OCI-LY7 (cell line): Measurements from ENCODE around the gene NELL1.

Experiments used
- CTCF ChIP-seq: fragments of 200-600 bp; sonication (generic); conservative IDR thresholded peaks from 2 replicates; pipeline ENCODE4 v1.5.1; 2014; ENCODE audit warnings: mild to moderate bottlenecking, antibody characterized with exemption, low read length, moderate library complexity, mixed read lengths
- EZH2phosphoT487 ChIP-seq: fragments of 200-600 bp; sonication (generic); IDR thresholded peaks from 2 replicates; pipeline ENCODE4 v1.6.1; 2018; ENCODE audit warnings: low read depth, borderline replicate concordance, mild to moderate bottlenecking, mixed run types, antibody characterized with exemption, low read length, moderate library complexity, mixed read lengths

GRCh38 chr11:21038801-21039200 is 369.4 kb downstream of the NELL1 start:
- TF ChIP-seq CTCF = no peak
- no peak for TF ChIP-seq EZH2phosphoT487
